Lower leg skin (tissue), 3 donors: ENCODE measurements around the gene CFAP97D2.

ENCODE experiments used
- CTCF ChIP-seq, 3 donors: fragments of 450-650 bp; IDR thresholded peaks; one replicate each; pipeline ENCODE4 v1.5.1; 2016; ENCODE audit warnings: antibody characterized with exemption in 3 of 3, mild to moderate bottlenecking in 3 of 3, moderate library complexity in 2 of 3
- POLR2A ChIP-seq, 2 donors: fragments of 450-650 bp; IDR thresholded peaks; one replicate each; pipeline ENCODE4 v1.6.1; 2016 to 2017; ENCODE audit warnings: antibody characterized with exemption in 2 of 2, mild to moderate bottlenecking in 1 of 2, moderate library complexity in 1 of 2

- TF ChIP-seq CTCF (IDR thresholded peaks at IDR 0.05) = no peak
- no peak for TF ChIP-seq POLR2A (IDR thresholded peaks at IDR 0.05)
These were observed 33.8 kb upstream of the CFAP97D2 start for GRCh38 chr13:114145256-114145655.
